ENCODE measurements around the gene ZNF438.

DNA sequence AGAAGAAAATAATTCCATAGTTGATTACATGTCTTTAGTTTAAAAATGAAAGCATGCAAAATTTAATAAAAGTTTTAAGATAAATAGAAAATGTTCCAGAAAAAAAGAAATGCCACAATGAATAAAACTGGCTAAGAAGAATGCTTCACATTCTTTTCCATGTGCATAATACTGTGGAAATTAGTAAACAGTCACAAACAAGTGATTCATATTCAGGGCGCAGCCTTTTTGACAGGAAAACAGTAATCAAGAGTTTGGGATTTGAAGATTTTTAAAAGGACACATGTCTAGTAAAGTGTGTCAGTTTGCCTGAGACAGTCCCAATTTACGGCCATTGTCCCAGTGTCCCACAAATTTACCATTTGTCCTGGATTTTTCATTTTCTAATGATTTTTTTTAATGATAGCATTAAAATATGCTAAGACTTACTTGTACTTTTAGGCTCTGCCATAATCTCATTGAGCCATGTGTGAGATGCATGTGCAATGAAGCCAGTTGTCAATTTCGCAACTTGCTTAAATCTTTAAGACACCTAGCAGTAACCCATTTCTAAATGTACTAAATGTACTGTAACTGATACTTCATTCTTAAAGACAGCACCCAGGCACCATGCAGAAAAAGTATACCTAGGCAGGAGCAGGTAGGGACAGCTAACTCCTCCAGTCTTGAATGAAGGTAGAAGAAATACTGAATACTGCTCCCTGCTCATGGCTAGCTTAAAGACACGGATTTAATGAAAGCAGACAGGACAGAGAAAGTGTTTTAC lies 46.9 kb downstream of the ZNF438 start:
- TF ChIP-seq CTCF (IDR thresholded peaks at IDR 0.05) (no peak), POLR2A (IDR thresholded peaks at IDR 0.05) (no peak), EP300 (IDR thresholded peaks at IDR 0.05) (no peak)
